Transverse colon (tissue), 4 donors: Measurements from ENCODE around the gene ZNF444. TPM values are rescaled to one million over a fixed set of nuclear protein-coding genes. Genes with fewer than 3 reads are reported as not detected.

Experiments
- DNase-seq: peaks from one replicate; pipeline ENCODE4 v3.0.0-alpha.2; 2019
- H3K27ac ChIP-seq, 4 donors: fragments of 200-600 bp; sonication (generic); 2 replicates each; pipeline ENCODE4 v1.5.1; 2016 to 2018; ENCODE audit warnings: inconsistent platforms in 4 of 4
- H3K27me3 ChIP-seq: fragments of 200-600 bp; sonication (generic); 2 replicates; pipeline ENCODE4 v1.5.1; 2017; ENCODE audit warnings: inconsistent platforms
- H3K36me3 ChIP-seq, 4 donors: fragments of 200-600 bp; sonication (generic); 2 replicates each; pipeline ENCODE4 v1.5.1; 2017 to 2019; ENCODE audit warnings: inconsistent platforms in 4 of 4
- H3K4me1 ChIP-seq, 4 donors: fragments of 200-600 bp; sonication (generic); 2 replicates each; pipeline ENCODE4 v1.5.1; 2017 to 2020; ENCODE audit warnings: inconsistent platforms in 4 of 4
- H3K4me3 ChIP-seq, 4 donors: fragments of 200-600 bp; sonication (generic); 1 replicate in 1 of 4; 2 replicates in 3 of 4; pipeline versions ENCODE4 v1.5.1 to v1.6.1; 2017 to 2019; ENCODE audit warnings: inconsistent platforms in 4 of 4
- H3K9me3 ChIP-seq, 2 donors: fragments of 200-600 bp; sonication (generic); 2 replicates each; pipeline ENCODE4 v1.5.1; 2017 to 2019; ENCODE audit warnings: inconsistent platforms in 2 of 2
- CTCF ChIP-seq, 5 experiments: fragments of 200-600 bp in 3 of 5; fragments of 450-650 bp in 2 of 5; sonication (generic) in 3 of 5; IDR thresholded peaks; 1 replicate in 2 of 5; 2 replicates in 3 of 5; pipeline ENCODE4 v1.5.1; 2016 to 2017; ENCODE audit warnings: antibody characterized with exemption in 5 of 5, inconsistent platforms in 3 of 5, mild to moderate bottlenecking in 2 of 5, moderate library complexity in 1 of 5
- EP300 ChIP-seq: sonication (generic); formaldehyde crosslinking; IDR thresholded peaks from one replicate; pipeline ENCODE4 v1.6.1; 2017; ENCODE audit warnings: antibody characterized with exemption, low read depth
- POLR2A ChIP-seq: fragments of 450-650 bp; IDR thresholded peaks from one replicate; pipeline ENCODE4 v1.6.1; 2016; ENCODE audit warnings: antibody characterized with exemption, mild to moderate bottlenecking, moderate library complexity
- POLR2AphosphoS5 ChIP-seq, 3 donors: sonication (generic); formaldehyde crosslinking; IDR thresholded peaks; one replicate each; pipeline ENCODE4 v1.6.1; 2016; ENCODE audit warnings: antibody characterized with exemption in 3 of 3
- WGBS, 2 donors: methylation state at CpG; one replicate each; pipeline ENCODE4 v1.1.5; 2018; ENCODE audit warnings: low coverage in 1 of 2; 5-methylcytosine and 5-hydroxymethylcytosine counted together
- in situ Hi-C, 4 donors: fragments of 200-750 bp; cut with MboI; loops; one replicate each; pipeline versions ENCODE4 v1.15.0 to v1.15.1; 2017; ENCODE audit warnings: low sequenced_read_pairs in 3 of 4, low pct_ligation_motif_present in 1 of 4, low pct_unique_long_range_greater_than_20kb in 1 of 4
- intact Hi-C: fragments of 100-400 bp; cut with DNase I; formaldehyde crosslinking; loops from one replicate; pipeline ENCODE4 v1.15.1; 2023; ENCODE audit warnings: low total_unique reads
- total RNA-seq, 4 donors: library from RNA; depleted of rRNA; stranded (reverse); fragments of >200 nt; gene quantifications; one replicate each; pipeline ENCODE4 v1.1.0, GENCODE V29; 2016

ZNF444 gene
- total RNA-seq, 4 donors from 2014 or later = 20.7 to 148 (median 39.2) TPM

- TF ChIP-seq EP300 (no peak), CTCF (IDR thresholded peaks at IDR 0.05) (no peak), POLR2AphosphoS5 (IDR thresholded peaks at IDR 0.05) (no peak), POLR2A (no peak)
- Histone ChIP-seq H3K27me3 (no peaks in the 10 kb centered on the region), H3K9me3 (no peaks in the 10 kb centered on the region), H3K4me1 (peaks cover 0 to 56% (median 27%) of the 10 kb centered on the region in 4 donors), H3K4me3 (no peak overlapping the region), H3K27ac (peak overlapping the region; percentile 72 to 81 (median 76)), H3K36me3 (no peaks in the 10 kb centered on the region)
- WGBS, 2 donors = 31 to 35% methylated on average over 2 to 3 of the region's 3 CpGs
- no peak for DNase-seq
- intact Hi-C loops (no loop called here), in situ Hi-C loops (no loop called here)
Observed at GRCh38 chr19:56138069-56138468, 3.0 kb upstream of the ZNF444 start.

DNA sequence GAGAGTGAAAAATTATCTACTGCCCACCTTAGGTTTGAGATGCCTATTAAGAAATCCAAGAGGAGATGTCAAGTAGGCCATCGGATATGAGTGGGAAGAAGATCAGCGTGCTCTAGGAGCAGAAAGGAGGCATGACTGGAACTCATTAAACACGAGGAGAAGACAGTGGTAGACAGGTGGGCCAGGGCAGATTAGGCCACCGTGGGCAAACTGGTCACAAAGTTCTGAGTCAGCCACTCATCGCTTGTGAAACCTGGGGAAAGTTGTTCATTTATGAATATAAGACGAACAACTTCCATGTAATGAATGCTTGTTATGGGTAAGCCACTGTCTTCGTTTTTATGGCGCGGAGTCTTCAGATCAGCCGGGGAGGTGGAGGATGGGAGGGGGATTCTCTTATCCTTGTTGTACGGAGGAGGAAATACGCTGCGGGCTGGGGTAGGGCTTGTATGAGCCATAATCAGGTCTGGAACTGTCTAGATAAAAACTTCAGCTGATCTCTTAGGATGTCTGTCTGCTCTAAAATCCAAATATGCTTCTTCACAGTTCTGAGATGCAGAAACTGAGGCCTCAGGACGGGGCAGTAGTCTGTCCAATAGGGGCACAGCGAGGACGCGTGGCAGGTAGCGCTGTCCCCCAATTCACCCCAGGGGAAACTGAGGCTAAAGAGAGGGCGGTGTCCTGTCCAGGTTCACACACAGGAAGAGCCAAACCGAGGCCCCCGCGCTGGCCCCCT is 1.1 kb upstream of the ZNF444 start:
- no peak for DNase-seq
- H3K4me1 ChIP-seq = peaks cover 0 to 54% (median 31%) of the 10 kb centered on the region in 4 donors
- in situ Hi-C loops = no loop called here
- TF ChIP-seq POLR2A (peak; percentile 51), EP300 (no peak)
- no peaks in the 10 kb centered on the region for H3K9me3 ChIP-seq
- peak overlapping the region; percentile 88 to 93 (median 91) for H3K27ac ChIP-seq
- WGBS, 2 donors = 17 to 29% methylated on average over 7 to 19 of the region's 22 CpGs
- no peaks in the 10 kb centered on the region for H3K27me3 ChIP-seq
- peak overlapping the region; percentile 36 to 64 (median 54) for H3K4me3 ChIP-seq
- no peaks in the 10 kb centered on the region for H3K36me3 ChIP-seq
- intact Hi-C loops = no loop called here

GRCh38 chr19:56141417-56141993 is 418 bp downstream of the ZNF444 start:
- 0 to 2% methylated on average over 1 to 21 of the region's 26 CpGs for WGBS, 2 donors
- in situ Hi-C loops = no loop called here
- peak; percentile 29 for DNase-seq

DNA sequence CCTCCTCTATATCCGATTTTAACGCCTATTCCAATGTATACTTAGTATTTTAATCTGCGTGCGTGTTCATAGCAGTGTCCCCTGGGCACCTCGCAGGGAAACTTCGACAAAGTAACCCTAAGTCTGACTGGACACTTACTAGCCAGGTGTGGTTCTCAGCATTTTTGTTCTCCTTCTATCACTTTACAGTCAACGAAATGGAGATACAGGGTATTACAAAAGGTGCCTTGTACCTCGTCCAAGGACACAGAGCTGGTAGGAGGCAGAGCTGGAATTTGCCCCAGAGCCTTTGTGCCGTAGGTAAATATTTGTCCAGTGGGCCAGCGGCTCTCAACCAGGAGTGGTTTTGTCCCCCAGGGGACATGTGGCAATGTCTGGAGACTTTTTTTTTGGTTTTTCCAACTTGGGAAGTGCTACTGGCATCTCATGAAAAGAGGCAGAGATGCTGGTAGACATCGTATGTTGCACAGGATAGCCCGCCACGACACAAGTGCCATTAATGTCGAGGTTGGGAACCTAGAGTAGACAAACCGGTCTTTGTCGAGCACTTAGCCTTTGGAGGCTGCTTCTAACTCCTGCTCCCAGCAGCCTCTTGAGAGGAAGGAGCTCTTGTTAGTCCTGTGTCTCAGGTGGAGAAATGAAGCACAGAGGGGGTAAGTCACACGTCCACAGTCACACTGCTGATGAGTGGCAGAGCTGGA is 1.1 kb downstream of the ZNF444 start:
- in situ Hi-C loops (no loop called here), intact Hi-C loops (no loop called here)
- no peaks in the 10 kb centered on the region for H3K9me3 ChIP-seq
- peaks cover 0 to 7% (median 0%) of the 10 kb centered on the region in 4 donors for H3K36me3 ChIP-seq
- peak overlapping the region; percentile 88 to 93 (median 91) for H3K27ac ChIP-seq
- peak in 1 of 3 donors; percentile 31 for TF ChIP-seq POLR2AphosphoS5 (IDR thresholded peaks at IDR 0.05)
- TF ChIP-seq CTCF (IDR thresholded peaks at IDR 0.05) = no peak
- peaks cover 0 to 44% (median 28%) of the 10 kb centered on the region in 4 donors for H3K4me1 ChIP-seq
- WGBS, 2 donors = 44 to 50% methylated on average over 6 to 17 of the region's 17 CpGs
- H3K27me3 ChIP-seq = no peaks in the 10 kb centered on the region
- peak; percentile 64 for DNase-seq
- H3K4me3 ChIP-seq = peak overlapping the region in 3 of 4 donors; percentile 36 to 64 (median 48)

More at GRCh38 chr19:56141417-56141993, 418 bp downstream of the ZNF444 start:
- Histone ChIP-seq H3K27me3 (no peaks in the 10 kb centered on the region), H3K9me3 (no peaks in the 10 kb centered on the region), H3K4me3 (peak overlapping the region; percentile 36 to 64 (median 55)), H3K27ac (peak overlapping the region; percentile 88 to 93 (median 91)), H3K4me1 (peaks cover 0 to 50% (median 29%) of the 10 kb centered on the region in 4 donors), H3K36me3 (peaks cover 0 to 2% (median 0%) of the 10 kb centered on the region in 4 donors)
- intact Hi-C loops = loop anchor here (1.0 kb wide), 1 partner anchor 20 kb away; the partner anchor contains the start of gene ZNF787
- TF ChIP-seq POLR2A (no peak), EP300 (no peak), CTCF (IDR thresholded peaks at IDR 0.05) (no peak), POLR2AphosphoS5 (IDR thresholded peaks at IDR 0.05) (no peak)
